Uterus (tissue), 2 donors: Measurements from ENCODE around the gene HIC1.

Experiments
- CTCF ChIP-seq, 4 experiments: fragments of 200-600 bp in 2 of 4; fragments of 450-650 bp in 2 of 4; sonication (generic) in 2 of 4; IDR thresholded peaks; one replicate each; pipeline ENCODE4 v1.5.1; 2016 to 2019; ENCODE audit warnings: antibody characterized with exemption in 4 of 4, mild to moderate bottlenecking in 2 of 4, moderate library complexity in 1 of 4
- POLR2A ChIP-seq, 2 donors: fragments of 450-650 bp; IDR thresholded peaks; one replicate each; pipeline ENCODE4 v1.6.1; 2016; ENCODE audit warnings: antibody characterized with exemption in 2 of 2, mild to moderate bottlenecking in 1 of 2, moderate library complexity in 1 of 2

GRCh38 chr17:2067048-2067561, 12.2 kb downstream of the HIC1 start:
- TF ChIP-seq CTCF (IDR thresholded peaks at IDR 0.05) (no peak), POLR2A (IDR thresholded peaks at IDR 0.05) (no peak)
